ENCODE results near the gene RPLP2.

- no peak for TF ChIP-seq CTCF (IDR thresholded peaks at IDR 0.05)
- no peak for TF ChIP-seq POLR2A (IDR thresholded peaks at IDR 0.05)
- no peak for TF ChIP-seq EP300 (IDR thresholded peaks at IDR 0.05)
- TF ChIP-seq POLR2AphosphoS5 (IDR thresholded peaks at IDR 0.05): no peak
Observed at GRCh38 chr11:763073-763463, 46.7 kb upstream of the RPLP2 start.
